OCI-M2 (cell line): ENCODE measurements around the gene ZNF516.

Experiments
- DNase-seq: peaks from one replicate; lab custom pipeline; 2025; ENCODE audit not compliant: unreplicated experiment; lab: John Stamatoyannopoulos, UW

Gene ZNF516

GRCh38 chr18:76368976-76369375, 126.1 kb downstream of the ZNF516 start:
- DNase-seq: no peak

- no peak for DNase-seq
These were observed 126.8 kb downstream of the ZNF516 start for GRCh38 chr18:76368271-76368670.

- DNase-seq: no peak
These were observed 127.6 kb downstream of the ZNF516 start for GRCh38 chr18:76367168-76368125.

GRCh38 chr18:76365561-76365960, 129.5 kb downstream of the ZNF516 start:
- DNase-seq: no peak

- no peak for DNase-seq
These were observed 130.5 kb downstream of the ZNF516 start for GRCh38 chr18:76364282-76365259.

- no peak for DNase-seq
These were observed 131.5 kb downstream of the ZNF516 start for GRCh38 chr18:76363436-76364120.

- no peak for DNase-seq
These were observed 132.4 kb downstream of the ZNF516 start for GRCh38 chr18:76362676-76363075.

- no peak for DNase-seq
These were observed 133.8 kb downstream of the ZNF516 start for GRCh38 chr18:76361219-76361618.

GRCh38 chr18:76359909-76360308, 135.1 kb downstream of the ZNF516 start:
- DNase-seq: no peak

- DNase-seq: no peak
These were observed 136.3 kb downstream of the ZNF516 start for GRCh38 chr18:76358774-76359173.

- DNase-seq: no peak
These were observed 137.3 kb downstream of the ZNF516 start for GRCh38 chr18:76357585-76358260.

GRCh38 chr18:76357174-76357573, 137.9 kb downstream of the ZNF516 start:
- no peak for DNase-seq

- no peak for DNase-seq
These were observed 138.4 kb downstream of the ZNF516 start for GRCh38 chr18:76356666-76357065.

- DNase-seq: no peak
These were observed 140.7 kb downstream of the ZNF516 start for GRCh38 chr18:76354348-76354747.

- no peak for DNase-seq
These were observed 141.5 kb downstream of the ZNF516 start for GRCh38 chr18:76353500-76353899.

GRCh38 chr18:76353046-76353445, 142.0 kb downstream of the ZNF516 start:
- DNase-seq: no peak

- no peak for DNase-seq
These were observed 143.0 kb downstream of the ZNF516 start for GRCh38 chr18:76351961-76352581.

- no peak for DNase-seq
These were observed 144.7 kb downstream of the ZNF516 start for GRCh38 chr18:76350134-76351025.
